Hematopoietic multipotent progenitor cell (in vitro differentiated cells): ENCODE results near the gene OR5AU1. TPM values are rescaled to one million over a fixed set of nuclear protein-coding genes. Genes with fewer than 3 reads are reported as not detected.
A peak's percentile ranks its signal among the peaks of the same experiment; 100 is the strongest.
"Not testable (repeated sequence)": the region's sequence is repeated elsewhere in the genome, so short reads cannot be mapped to it uniquely, and the experiment has no call there.

Experiments used
- DNase-seq, 3 donors: peaks; one replicate each; pipeline ENCODE4 v3.0.0-alpha.2; 2011 to 2015; ENCODE audit warnings: low read depth in 2 of 3, low spot score in 2 of 3
- total RNA-seq: library from RNA; depleted of rRNA; stranded (reverse); fragments of >200 nt; gene quantifications from one replicate; pipeline ENCODE4 v1.2.3, GENCODE V29; 2012

The OR5AU1 gene
- total RNA-seq, 1 donor = under 0.01 TPM

GRCh38 chr14:21182166-21182565 is 26.3 kb upstream of the OR5AU1 start:
- DNase-seq = no peak

GRCh38 chr14:21171128-21171527 is 15.3 kb upstream of the OR5AU1 start:
- DNase-seq = no peak

- DNase-seq = no peak
Observed at GRCh38 chr14:21169573-21169972, 13.7 kb upstream of the OR5AU1 start.

- no peak for DNase-seq
Observed at GRCh38 chr14:21168055-21168454, 12.2 kb upstream of the OR5AU1 start.

GRCh38 chr14:21165670-21166069 is 9.8 kb upstream of the OR5AU1 start:
- DNase-seq = not testable (repeated sequence)

GRCh38 chr14:21165002-21165605 is 9.2 kb upstream of the OR5AU1 start:
- not testable (repeated sequence) for DNase-seq

- no peak for DNase-seq
Observed at GRCh38 chr14:21163871-21164291, 8.0 kb upstream of the OR5AU1 start.

- no peak for DNase-seq
Observed at GRCh38 chr14:21162081-21162480, 6.2 kb upstream of the OR5AU1 start.

GRCh38 chr14:21160061-21160610 is 4.3 kb upstream of the OR5AU1 start:
- no peak for DNase-seq

GRCh38 chr14:21158175-21158574 is 2.3 kb upstream of the OR5AU1 start:
- not testable (repeated sequence) for DNase-seq

- no peak for DNase-seq
Observed at GRCh38 chr14:21149641-21150367, 6.1 kb downstream of the OR5AU1 start.

- no peak for DNase-seq
Observed at GRCh38 chr14:21145437-21145836, 10.4 kb downstream of the OR5AU1 start.

- no peak for DNase-seq
Observed at GRCh38 chr14:21142357-21142756, 13.5 kb downstream of the OR5AU1 start.

GRCh38 chr14:21136024-21136423 is 19.8 kb downstream of the OR5AU1 start:
- peak in 1 of 3 donors; percentile 47 for DNase-seq

GRCh38 chr14:21133901-21134300 is 22.0 kb downstream of the OR5AU1 start:
- no peak for DNase-seq

GRCh38 chr14:21123429-21123828 is 32.4 kb downstream of the OR5AU1 start:
- no peak for DNase-seq

- no peak for DNase-seq
Observed at GRCh38 chr14:21121122-21121521, 34.7 kb downstream of the OR5AU1 start.

GRCh38 chr14:21120686-21121085 is 35.2 kb downstream of the OR5AU1 start:
- DNase-seq = no peak

- no peak for DNase-seq
Observed at GRCh38 chr14:21118933-21119332, 36.9 kb downstream of the OR5AU1 start.

- DNase-seq = no peak
Observed at GRCh38 chr14:21113369-21113768, 42.5 kb downstream of the OR5AU1 start.

GRCh38 chr14:21112255-21112654 is 43.6 kb downstream of the OR5AU1 start:
- no peak for DNase-seq
